ENCODE data around the gene REM2. TPM values are rescaled to one million over a fixed set of nuclear protein-coding genes. Genes with fewer than 3 reads are reported as not detected.

Gene REM2
- total RNA-seq, 1 experiment from 2014 or later, result 0.98 TPM

DNA sequence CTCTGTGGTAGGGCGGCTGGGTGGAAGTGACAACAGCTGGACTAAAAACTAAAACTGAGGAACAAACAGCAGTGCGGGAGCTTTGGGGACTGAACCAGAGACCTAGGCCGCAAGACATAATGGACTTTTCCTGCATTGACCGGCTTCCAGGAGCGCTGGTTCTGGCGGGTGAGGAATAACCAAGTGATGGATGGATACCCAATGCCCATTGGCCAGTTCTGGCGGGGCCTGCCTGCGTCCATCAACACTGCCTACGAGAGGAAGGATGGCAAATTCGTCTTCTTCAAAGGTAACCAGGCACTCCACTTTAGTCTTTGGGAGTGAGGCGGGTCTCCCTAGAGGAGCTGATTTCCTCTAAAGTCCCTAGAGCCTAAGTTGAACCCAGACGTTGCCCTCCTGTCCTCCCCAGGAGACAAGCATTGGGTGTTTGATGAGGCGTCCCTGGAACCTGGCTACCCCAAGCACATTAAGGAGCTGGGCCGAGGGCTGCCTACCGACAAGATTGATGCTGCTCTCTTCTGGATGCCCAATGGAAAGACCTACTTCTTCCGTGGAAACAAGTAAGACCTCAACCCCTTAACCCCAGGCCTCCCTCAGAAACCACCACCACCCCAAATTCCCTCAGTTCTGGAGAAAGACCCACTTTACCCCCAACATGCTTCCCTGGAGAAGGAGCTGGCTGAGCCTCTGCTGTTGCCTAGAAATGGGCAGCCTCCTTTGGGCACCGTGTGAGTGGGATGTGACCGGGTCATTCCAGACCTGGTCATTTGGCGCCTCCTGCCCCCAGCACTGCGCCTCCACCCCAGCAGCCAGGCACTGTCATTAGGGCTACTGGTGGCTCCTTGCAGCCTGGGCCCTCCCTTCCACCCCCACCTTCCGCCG, 38.6 kb upstream of the REM2 start:
- Histone ChIP-seq H3K4me3 (no peak overlapping the region), H3K27me3 (ENCODE audit: insufficient read depth, low read depth) (no peaks in the 10 kb centered on the region), H3K9me3 (ENCODE audit: insufficient read depth, low read depth) (no peaks in the 10 kb centered on the region), H3K4me2 (no peak overlapping the region), H3K9me2 (ENCODE audit: insufficient read depth) (no peaks in the 10 kb centered on the region), H3K79me2 (ENCODE audit: low read depth) (no peaks in the 10 kb centered on the region), H4K20me1 (ENCODE audit: insufficient read depth) (no peaks in the 10 kb centered on the region), H2AFZ (no peak overlapping the region), H3K36me3 (ENCODE audit: low read depth) (no peaks in the 10 kb centered on the region), H3F3A (ENCODE audit: insufficient read depth, low read depth) (no peaks in the 10 kb centered on the region), H3K4me1 (replicated peaks; ENCODE audit: insufficient read depth) (no peaks in the 10 kb centered on the region), H3K27ac (no peak overlapping the region)
- TF ChIP-seq, protein P1, sequence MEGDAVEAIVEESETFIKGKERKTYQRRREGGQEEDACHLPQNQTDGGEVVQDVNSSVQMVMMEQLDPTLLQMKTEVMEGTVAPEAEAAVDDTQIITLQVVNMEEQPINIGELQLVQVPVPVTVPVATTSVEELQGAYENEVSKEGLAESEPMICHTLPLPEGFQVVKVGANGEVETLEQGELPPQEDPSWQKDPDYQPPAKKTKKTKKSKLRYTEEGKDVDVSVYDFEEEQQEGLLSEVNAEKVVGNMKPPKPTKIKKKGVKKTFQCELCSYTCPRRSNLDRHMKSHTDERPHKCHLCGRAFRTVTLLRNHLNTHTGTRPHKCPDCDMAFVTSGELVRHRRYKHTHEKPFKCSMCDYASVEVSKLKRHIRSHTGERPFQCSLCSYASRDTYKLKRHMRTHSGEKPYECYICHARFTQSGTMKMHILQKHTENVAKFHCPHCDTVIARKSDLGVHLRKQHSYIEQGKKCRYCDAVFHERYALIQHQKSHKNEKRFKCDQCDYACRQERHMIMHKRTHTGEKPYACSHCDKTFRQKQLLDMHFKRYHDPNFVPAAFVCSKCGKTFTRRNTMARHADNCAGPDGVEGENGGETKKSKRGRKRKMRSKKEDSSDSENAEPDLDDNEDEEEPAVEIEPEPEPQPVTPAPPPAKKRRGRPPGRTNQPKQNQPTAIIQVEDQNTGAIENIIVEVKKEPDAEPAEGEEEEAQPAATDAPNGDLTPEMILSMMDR (conservative IDR thresholded peaks at IDR 0.05), result no peak
- no peak for TF ChIP-seq EZH2 (IDR thresholded peaks at IDR 0.05; ENCODE audit: low read depth)
- no TSS peak for BruUV-seq (replicated peaks)
- DNase-seq, result no peak
- intact Hi-C loops (cut with micrococcal nuclease; ENCODE audit: unreplicated experiment), result no loop called here
- ChIA-PET CTCF (interaction anchor here (0.6 kb wide), 1 partner anchor 65 kb away, joined by 4 read pairs; no protein-coding TSS in a partner anchor), POLR2A (ENCODE audit: unreplicated experiment) (no interaction called here)

GRCh38 chr14:22845103-22845394, 38.0 kb upstream of the REM2 start:
- ChIA-PET CTCF (no interaction called here), POLR2A (ENCODE audit: unreplicated experiment) (no interaction called here)
- intact Hi-C loops (cut with micrococcal nuclease; ENCODE audit: unreplicated experiment), result no loop called here
- Histone ChIP-seq H2AFZ (no peak overlapping the region), H3K4me1 (replicated peaks; ENCODE audit: insufficient read depth) (no peaks in the 10 kb centered on the region), H3K36me3 (ENCODE audit: low read depth) (no peaks in the 10 kb centered on the region), H3K9me3 (ENCODE audit: insufficient read depth, low read depth) (no peaks in the 10 kb centered on the region), H3K79me2 (ENCODE audit: low read depth) (no peaks in the 10 kb centered on the region), H3K27ac (no peak overlapping the region), H3K4me3 (no peak overlapping the region), H3K9me2 (ENCODE audit: insufficient read depth) (no peaks in the 10 kb centered on the region), H4K20me1 (ENCODE audit: insufficient read depth) (no peaks in the 10 kb centered on the region), H3K27me3 (ENCODE audit: insufficient read depth, low read depth) (no peaks in the 10 kb centered on the region), H3F3A (ENCODE audit: insufficient read depth, low read depth) (no peaks in the 10 kb centered on the region), H3K4me2 (no peak overlapping the region)
- no peak for TF ChIP-seq EZH2 (IDR thresholded peaks at IDR 0.05; ENCODE audit: low read depth)
- DNase-seq, result no peak
- BruUV-seq (replicated peaks), result no TSS peak

- no peak overlapping the region for H3K27ac ChIP-seq
- no peak overlapping the region for H3K4me3 ChIP-seq
- H3K79me2 ChIP-seq (ENCODE audit: low read depth), result no peaks in the 10 kb centered on the region
- intact Hi-C loops (cut with micrococcal nuclease; ENCODE audit: unreplicated experiment), result no loop called here
- H3K9me3 ChIP-seq (ENCODE audit: insufficient read depth, low read depth), result no peaks in the 10 kb centered on the region
- H4K20me1 ChIP-seq (ENCODE audit: insufficient read depth), result no peaks in the 10 kb centered on the region
- no TSS peak for BruUV-seq (replicated peaks)
- no peaks in the 10 kb centered on the region for H3K9me2 ChIP-seq (ENCODE audit: insufficient read depth)
- TF ChIP-seq, protein P1 (conservative IDR thresholded peaks at IDR 0.05), result no peak
- TF ChIP-seq EZH2 (IDR thresholded peaks at IDR 0.05; ENCODE audit: low read depth), result no peak
- no peaks in the 10 kb centered on the region for H3F3A ChIP-seq (ENCODE audit: insufficient read depth, low read depth)
- no peak overlapping the region for H2AFZ ChIP-seq
- H3K27me3 ChIP-seq (ENCODE audit: insufficient read depth, low read depth), result no peaks in the 10 kb centered on the region
- no peaks in the 10 kb centered on the region for H3K36me3 ChIP-seq (ENCODE audit: low read depth)
- DNase-seq, result no peak
- CTCF ChIA-PET, result no interaction called here
- no peaks in the 10 kb centered on the region; the same call in 1 of the 2 replicates for H3K4me1 ChIP-seq (replicated peaks; ENCODE audit: insufficient read depth)
- no peak overlapping the region for H3K4me2 ChIP-seq
- POLR2A ChIA-PET (ENCODE audit: unreplicated experiment), result no interaction called here
Measured at GRCh38 chr14:22845821-22846625, 37.0 kb upstream of the REM2 start.

Data from PC-9 (cell line).